HG02763 (cell line): ENCODE results near the gene CHRNA4.
"Not testable (repeated sequence)": the region's sequence is repeated elsewhere in the genome, so short reads cannot be mapped to it uniquely, and the experiment has no call there.

Experiments
- ATAC-seq: cut with Tn5 transposase; IDR thresholded peaks from one replicate; pipeline ENCODE4 v1.9.1; 2021; ENCODE audit warnings: mild to moderate bottlenecking, moderate library complexity; ENCODE audit not compliant: unreplicated experiment

The CHRNA4 gene

GRCh38 chr20:63350597-63351325 is 10.4 kb downstream of the CHRNA4 start:
- ATAC-seq, result no peak

- ATAC-seq, result no peak
Measured at GRCh38 chr20:63350196-63350595, 11.0 kb downstream of the CHRNA4 start.

GRCh38 chr20:63349516-63349895 is 11.6 kb downstream of the CHRNA4 start:
- ATAC-seq, result no peak

- no peak for ATAC-seq
Measured at GRCh38 chr20:63348828-63349515, 12.2 kb downstream of the CHRNA4 start.

- ATAC-seq, result no peak
Measured at GRCh38 chr20:63347950-63348827, 13.0 kb downstream of the CHRNA4 start.

- ATAC-seq, result no peak
Measured at GRCh38 chr20:63347081-63347741, 13.9 kb downstream of the CHRNA4 start.

- ATAC-seq, result no peak
Measured at GRCh38 chr20:63346131-63347080, 14.7 kb downstream of the CHRNA4 start.

GRCh38 chr20:63345328-63346100 is 15.6 kb downstream of the CHRNA4 start:
- no peak for ATAC-seq

GRCh38 chr20:63344616-63345327 is 16.4 kb downstream of the CHRNA4 start:
- no peak for ATAC-seq

- no peak for ATAC-seq
Measured at GRCh38 chr20:63343460-63344445, 17.4 kb downstream of the CHRNA4 start.

- ATAC-seq, result no peak
Measured at GRCh38 chr20:63342561-63343459, 18.3 kb downstream of the CHRNA4 start.

GRCh38 chr20:63340158-63340688 is 20.9 kb downstream of the CHRNA4 start:
- not testable (repeated sequence) for ATAC-seq

GRCh38 chr20:63339154-63340094 is 21.7 kb downstream of the CHRNA4 start:
- not testable (repeated sequence) for ATAC-seq

GRCh38 chr20:63337786-63338420 is 23.2 kb downstream of the CHRNA4 start:
- no peak for ATAC-seq
